ENCODE data around the gene HEPACAM2.
A peak's percentile ranks its signal among the peaks of the same experiment; 100 is the strongest.

Gene HEPACAM2

GRCh38 chr7:93146036-93146435, 80.2 kb downstream of the HEPACAM2 start:
- DNase-seq (ENCODE audit: low read depth), result no peak
- TF ChIP-seq, protein P1, sequence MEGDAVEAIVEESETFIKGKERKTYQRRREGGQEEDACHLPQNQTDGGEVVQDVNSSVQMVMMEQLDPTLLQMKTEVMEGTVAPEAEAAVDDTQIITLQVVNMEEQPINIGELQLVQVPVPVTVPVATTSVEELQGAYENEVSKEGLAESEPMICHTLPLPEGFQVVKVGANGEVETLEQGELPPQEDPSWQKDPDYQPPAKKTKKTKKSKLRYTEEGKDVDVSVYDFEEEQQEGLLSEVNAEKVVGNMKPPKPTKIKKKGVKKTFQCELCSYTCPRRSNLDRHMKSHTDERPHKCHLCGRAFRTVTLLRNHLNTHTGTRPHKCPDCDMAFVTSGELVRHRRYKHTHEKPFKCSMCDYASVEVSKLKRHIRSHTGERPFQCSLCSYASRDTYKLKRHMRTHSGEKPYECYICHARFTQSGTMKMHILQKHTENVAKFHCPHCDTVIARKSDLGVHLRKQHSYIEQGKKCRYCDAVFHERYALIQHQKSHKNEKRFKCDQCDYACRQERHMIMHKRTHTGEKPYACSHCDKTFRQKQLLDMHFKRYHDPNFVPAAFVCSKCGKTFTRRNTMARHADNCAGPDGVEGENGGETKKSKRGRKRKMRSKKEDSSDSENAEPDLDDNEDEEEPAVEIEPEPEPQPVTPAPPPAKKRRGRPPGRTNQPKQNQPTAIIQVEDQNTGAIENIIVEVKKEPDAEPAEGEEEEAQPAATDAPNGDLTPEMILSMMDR (IDR thresholded peaks at IDR 0.05; ENCODE audit: insufficient read depth, low read depth, low read length, missing control alignments), result no peak
- H3K4me3 ChIP-seq (ENCODE audit: low read length), result no peak overlapping the region

GRCh38 chr7:93145354-93145753, 80.9 kb downstream of the HEPACAM2 start:
- DNase-seq (ENCODE audit: low read depth), result no peak
- TF ChIP-seq, protein P1 (IDR thresholded peaks at IDR 0.05; ENCODE audit: insufficient read depth, low read depth, low read length, missing control alignments), result no peak
- H3K4me3 ChIP-seq (ENCODE audit: low read length), result no peak overlapping the region

DNA sequence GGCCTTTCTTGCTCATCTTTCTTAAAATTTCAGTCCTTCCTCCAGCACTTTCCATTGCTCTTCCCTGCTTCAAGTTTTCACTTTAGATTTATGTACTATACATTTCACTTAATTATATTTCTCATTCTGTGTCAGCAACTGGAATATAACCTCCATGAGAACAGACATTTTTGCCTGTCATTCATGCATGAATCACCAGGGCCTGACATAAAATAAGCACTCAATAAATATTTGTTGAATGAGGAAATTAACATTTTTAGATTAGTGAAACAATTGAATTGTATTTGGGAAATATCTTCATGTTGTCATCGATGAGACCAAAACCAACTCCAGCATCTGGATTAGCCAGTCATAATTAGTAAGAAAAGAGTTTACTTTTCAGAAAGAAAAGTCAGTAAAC, 84.1 kb downstream of the HEPACAM2 start:
- no peak overlapping the region for H3K4me3 ChIP-seq (ENCODE audit: low read length)
- TF ChIP-seq, protein P1 (IDR thresholded peaks at IDR 0.05; ENCODE audit: insufficient read depth, low read depth, low read length, missing control alignments), result no peak
- DNase-seq (ENCODE audit: low read depth), result peak; percentile 59

DNA sequence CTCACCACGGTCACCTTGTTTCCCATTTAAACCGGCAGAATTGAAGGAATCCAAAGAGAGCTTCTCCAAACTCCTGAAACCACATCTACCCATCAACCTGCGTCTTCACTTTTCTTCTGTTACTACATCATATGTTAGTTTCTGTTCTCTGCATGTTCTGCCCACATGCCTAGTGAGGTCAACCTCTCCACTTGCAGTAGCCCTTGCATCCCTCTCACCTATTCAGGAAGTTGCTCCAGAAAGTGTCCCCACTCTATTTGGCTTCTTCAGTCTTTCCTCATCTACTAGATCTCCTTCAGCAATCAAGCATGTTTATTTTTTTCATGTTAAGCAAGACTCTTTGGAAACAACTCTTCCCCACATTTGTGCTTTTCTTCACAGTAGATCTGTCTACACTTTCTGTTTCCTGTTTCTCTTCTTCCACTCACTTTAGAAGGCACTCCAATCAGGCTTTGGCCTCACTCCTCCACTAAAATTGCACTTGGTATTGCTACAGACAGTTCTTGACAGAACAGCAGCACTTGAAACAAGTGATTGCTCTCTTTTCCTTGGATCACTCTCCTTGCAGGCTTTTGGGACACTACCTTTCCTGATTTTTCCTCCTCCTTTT, 85.6 kb downstream of the HEPACAM2 start:
- TF ChIP-seq, protein P1 (IDR thresholded peaks at IDR 0.05; ENCODE audit: insufficient read depth, low read depth, low read length, missing control alignments), result no peak
- no peak for DNase-seq (ENCODE audit: low read depth)
- H3K4me3 ChIP-seq (ENCODE audit: low read length), result no peak overlapping the region

GRCh38 chr7:93138576-93138975, 87.7 kb downstream of the HEPACAM2 start:
- TF ChIP-seq, protein P1 (IDR thresholded peaks at IDR 0.05; ENCODE audit: insufficient read depth, low read depth, low read length, missing control alignments), result no peak
- H3K4me3 ChIP-seq (ENCODE audit: low read length), result no peak overlapping the region
- no peak for DNase-seq (ENCODE audit: low read depth)

All from epithelial cell of esophagus (primary cell).